ENCODE results near the gene CTIF. TPM values are rescaled to one million over a fixed set of nuclear protein-coding genes. Genes with fewer than 3 reads are reported as not detected.

The CTIF gene
- total RNA-seq, 4 donors from 2014 or later = 29.0 to 61.5 (median 37.7) TPM

DNA sequence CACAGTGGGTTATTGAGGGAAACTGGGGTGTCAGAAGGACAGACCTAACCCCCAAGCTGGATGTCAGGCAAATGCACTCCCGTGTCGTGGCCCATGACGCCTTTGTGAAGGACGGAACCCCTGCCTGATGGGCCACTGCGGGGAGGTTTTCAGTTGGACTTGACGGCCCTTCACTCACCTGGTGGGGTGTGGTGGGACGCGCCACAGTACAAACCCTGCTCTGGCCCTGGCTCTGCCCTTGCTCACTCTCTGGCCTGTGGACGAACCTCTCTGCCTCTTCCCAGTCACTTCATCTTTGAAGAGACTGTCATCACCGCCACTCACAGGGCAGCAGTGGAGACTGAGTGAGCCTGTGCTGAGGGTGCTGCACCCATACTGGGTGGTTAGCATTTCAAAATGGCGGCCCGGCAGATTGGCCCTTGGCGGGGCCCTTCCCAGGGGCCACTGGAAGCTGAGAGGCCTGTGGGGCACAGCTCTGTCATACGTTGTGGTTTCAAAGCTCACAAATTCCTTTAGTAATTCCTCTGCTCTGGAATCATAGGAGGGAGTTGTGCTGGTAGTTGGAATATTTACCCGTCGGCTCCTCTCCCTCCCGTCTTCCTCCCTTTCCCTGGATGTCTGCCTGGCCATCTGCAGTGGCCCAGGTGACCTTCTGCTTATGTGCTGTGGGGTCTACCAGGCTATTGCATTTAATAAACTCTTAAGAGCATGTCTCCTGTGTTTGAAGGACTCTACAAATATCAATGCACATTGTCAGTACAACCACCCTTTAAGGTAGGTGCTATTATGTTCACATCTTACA lies 200.6 kb downstream of the CTIF start:
- H3K27ac ChIP-seq = no peak overlapping the region
- H3K36me3 ChIP-seq = no peaks in the 10 kb centered on the region

DNA sequence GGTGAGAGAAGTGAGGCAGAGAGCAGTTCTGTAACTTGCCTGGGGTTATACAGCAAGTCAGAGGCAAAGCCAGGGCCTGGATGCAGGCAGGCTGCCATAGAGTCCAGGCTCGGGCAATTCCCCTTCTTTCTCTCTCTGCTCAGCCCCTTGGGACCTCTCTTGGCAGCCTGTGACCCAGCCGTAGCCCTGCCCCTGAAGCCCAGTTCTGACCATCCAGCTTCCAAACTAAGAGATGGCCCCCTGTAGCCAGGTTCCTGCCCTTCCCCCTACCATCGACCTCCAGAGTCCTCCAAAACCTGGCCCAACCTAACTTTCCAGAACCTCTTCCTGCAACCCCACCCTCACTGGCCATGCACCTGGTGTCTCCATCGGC lies 201.2 kb downstream of the CTIF start:
- H3K27ac ChIP-seq = no peak overlapping the region
- WGBS = 63% methylated on average over 4 of the region's 4 CpGs
- peaks cover 39% of the 10 kb centered on the region for H3K4me1 ChIP-seq
- H3K4me3 ChIP-seq = no peak overlapping the region
- no peak for DNase-seq (ENCODE audit: low spot score in 2 of 2)
- H3K36me3 ChIP-seq = no peaks in the 10 kb centered on the region
- H3K9me3 ChIP-seq = no peaks in the 10 kb centered on the region
- TF ChIP-seq, protein P1, sequence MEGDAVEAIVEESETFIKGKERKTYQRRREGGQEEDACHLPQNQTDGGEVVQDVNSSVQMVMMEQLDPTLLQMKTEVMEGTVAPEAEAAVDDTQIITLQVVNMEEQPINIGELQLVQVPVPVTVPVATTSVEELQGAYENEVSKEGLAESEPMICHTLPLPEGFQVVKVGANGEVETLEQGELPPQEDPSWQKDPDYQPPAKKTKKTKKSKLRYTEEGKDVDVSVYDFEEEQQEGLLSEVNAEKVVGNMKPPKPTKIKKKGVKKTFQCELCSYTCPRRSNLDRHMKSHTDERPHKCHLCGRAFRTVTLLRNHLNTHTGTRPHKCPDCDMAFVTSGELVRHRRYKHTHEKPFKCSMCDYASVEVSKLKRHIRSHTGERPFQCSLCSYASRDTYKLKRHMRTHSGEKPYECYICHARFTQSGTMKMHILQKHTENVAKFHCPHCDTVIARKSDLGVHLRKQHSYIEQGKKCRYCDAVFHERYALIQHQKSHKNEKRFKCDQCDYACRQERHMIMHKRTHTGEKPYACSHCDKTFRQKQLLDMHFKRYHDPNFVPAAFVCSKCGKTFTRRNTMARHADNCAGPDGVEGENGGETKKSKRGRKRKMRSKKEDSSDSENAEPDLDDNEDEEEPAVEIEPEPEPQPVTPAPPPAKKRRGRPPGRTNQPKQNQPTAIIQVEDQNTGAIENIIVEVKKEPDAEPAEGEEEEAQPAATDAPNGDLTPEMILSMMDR (IDR thresholded peaks at IDR 0.05) = no peak
- H3K27me3 ChIP-seq = no peaks in the 10 kb centered on the region

More for the DNA sequence above, 200.6 kb downstream of the CTIF start:
- H3K4me1 ChIP-seq = peaks cover 35% of the 10 kb centered on the region
- DNase-seq (ENCODE audit: low spot score in 2 of 2) = no peak
- H3K9me3 ChIP-seq = no peaks in the 10 kb centered on the region
- 88% methylated on average over 10 of the region's 17 CpGs for WGBS
- TF ChIP-seq EP300 (IDR thresholded peaks at IDR 0.05) (no peak), POLR2A (IDR thresholded peaks at IDR 0.05) (no peak), POLR2AphosphoS5 (IDR thresholded peaks at IDR 0.05) (no peak)
- TF ChIP-seq, protein P1 (IDR thresholded peaks at IDR 0.05) = no peak
- H3K27me3 ChIP-seq = no peaks in the 10 kb centered on the region
- no peak overlapping the region for H3K4me3 ChIP-seq

DNA sequence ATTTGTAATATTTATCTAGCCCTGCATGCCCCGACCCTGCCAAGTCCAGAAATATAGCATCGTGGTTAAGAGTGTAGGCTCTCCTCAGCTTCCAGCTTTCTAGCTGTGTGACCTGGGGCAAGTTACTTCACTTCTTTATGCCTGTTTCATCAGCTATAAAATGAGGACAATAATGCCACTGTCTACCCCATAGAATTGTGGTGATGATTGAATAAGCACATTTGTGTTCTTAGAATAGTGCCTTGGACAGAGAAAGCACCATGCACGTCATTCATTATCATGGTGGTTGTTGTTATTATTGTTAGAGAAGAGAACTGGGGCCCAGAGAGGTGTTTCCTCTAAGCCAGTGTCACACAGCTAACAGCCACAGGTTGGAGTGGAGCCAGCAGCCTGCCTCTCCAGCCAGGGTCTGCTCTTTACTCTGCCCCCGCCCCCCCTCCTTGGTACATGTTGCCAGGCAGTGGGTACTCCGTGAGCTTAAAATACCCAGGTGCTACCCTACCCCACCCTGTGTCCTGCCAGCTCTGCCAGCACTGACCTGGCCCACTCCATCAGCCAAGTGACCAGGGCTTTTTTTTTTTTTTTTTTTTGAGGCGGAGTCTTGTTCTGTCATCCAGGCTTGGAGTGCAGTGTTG lies 202.1 kb downstream of the CTIF start:
- Histone ChIP-seq H3K4me1 (peaks cover 46% of the 10 kb centered on the region), H3K36me3 (no peaks in the 10 kb centered on the region), H3K27ac (no peak overlapping the region), H3K27me3 (no peaks in the 10 kb centered on the region), H3K9me3 (no peaks in the 10 kb centered on the region), H3K4me3 (no peak overlapping the region)
- WGBS = 79% methylated on average over 5 of the region's 6 CpGs
- TF ChIP-seq POLR2A (IDR thresholded peaks at IDR 0.05) (no peak), POLR2AphosphoS5 (IDR thresholded peaks at IDR 0.05) (no peak), EP300 (IDR thresholded peaks at IDR 0.05) (no peak)
- TF ChIP-seq, protein P1 (IDR thresholded peaks at IDR 0.05) = no peak
- DNase-seq (ENCODE audit: low spot score in 2 of 2) = no peak

DNA sequence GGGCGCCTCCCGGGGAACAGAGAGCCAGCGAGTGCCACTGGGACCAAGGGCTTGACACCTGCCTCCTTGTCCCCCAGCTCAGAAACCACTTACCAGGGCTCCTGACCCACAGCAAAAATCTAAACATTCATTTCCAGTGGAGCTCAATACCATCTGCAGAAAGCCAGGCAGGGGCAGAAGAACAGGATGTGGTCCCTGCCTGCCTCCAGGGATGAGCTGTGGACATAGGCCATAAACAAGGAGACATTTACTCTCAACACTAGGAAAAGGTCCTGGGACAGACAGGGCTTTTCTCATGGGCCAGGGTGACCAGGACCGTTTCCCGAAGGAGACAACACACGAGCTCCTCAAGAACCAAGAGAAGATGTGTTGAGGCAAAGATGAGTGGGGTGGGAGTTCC lies 203.0 kb downstream of the CTIF start:
- 95% methylated on average over 3 of the region's 6 CpGs for WGBS
- Histone ChIP-seq H3K27me3 (no peaks in the 10 kb centered on the region), H3K9me3 (no peaks in the 10 kb centered on the region), H3K4me3 (no peak overlapping the region), H3K4me1 (peaks cover 46% of the 10 kb centered on the region), H3K27ac (no peak overlapping the region), H3K36me3 (no peaks in the 10 kb centered on the region)
- no peak for TF ChIP-seq EP300 (IDR thresholded peaks at IDR 0.05)
- DNase-seq (ENCODE audit: low spot score in 2 of 2) = no peak

DNA sequence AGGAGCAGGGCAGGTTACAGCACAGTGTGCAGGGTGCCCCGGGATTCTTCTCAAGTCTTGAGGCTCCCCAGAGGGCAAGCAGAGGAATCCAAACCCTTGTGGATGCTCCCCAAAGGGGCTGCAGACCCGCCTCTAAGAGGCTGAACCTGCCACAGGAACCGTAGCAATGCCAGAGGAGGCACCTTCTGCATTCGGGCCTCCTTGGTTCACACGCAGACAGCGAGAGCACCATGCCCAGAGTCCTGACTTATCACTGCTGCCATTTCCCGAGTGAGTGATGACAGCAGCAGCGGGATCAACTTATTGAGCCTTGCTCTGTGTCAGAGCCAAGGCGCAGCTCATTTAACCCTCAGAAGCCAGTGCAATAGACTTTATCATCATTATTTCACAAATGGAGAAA lies 203.5 kb downstream of the CTIF start:
- no peaks in the 10 kb centered on the region for H3K9me3 ChIP-seq
- no peak for DNase-seq (ENCODE audit: low spot score in 2 of 2)
- H3K36me3 ChIP-seq = no peaks in the 10 kb centered on the region
- H3K27ac ChIP-seq = no peak overlapping the region
- 70% methylated on average over 9 of the region's 9 CpGs for WGBS
- no peaks in the 10 kb centered on the region for H3K27me3 ChIP-seq
- H3K4me1 ChIP-seq = peaks cover 46% of the 10 kb centered on the region
- no peak overlapping the region for H3K4me3 ChIP-seq
- no peak for TF ChIP-seq EP300 (IDR thresholded peaks at IDR 0.05)
- no peak for TF ChIP-seq POLR2AphosphoS5 (IDR thresholded peaks at IDR 0.05)
- no peak for TF ChIP-seq POLR2A (IDR thresholded peaks at IDR 0.05)
- TF ChIP-seq, protein P1 (IDR thresholded peaks at IDR 0.05) = no peak
